Adrenal gland (tissue), 5 donors: ENCODE results near the gene SUMO2.

Source experiments
- CTCF ChIP-seq, 6 experiments: fragments of 450-650 bp in 4 of 6; fragments of 200-600 bp in 2 of 6; sonication (generic) in 1 of 6; IDR thresholded peaks; 1 replicate in 5 of 6; 2 replicates in 1 of 6; pipeline versions ENCODE4 v1.5.1 to v1.8.0; 2016 to 2021; ENCODE audit warnings: antibody characterized with exemption in 6 of 6, mild to moderate bottlenecking in 2 of 6, moderate library complexity in 1 of 6
- POLR2A ChIP-seq, 2 donors: fragments of 450-650 bp; IDR thresholded peaks; one replicate each; pipeline ENCODE4 v1.6.1; 2017; ENCODE audit warnings: antibody characterized with exemption in 2 of 2, mild to moderate bottlenecking in 2 of 2, moderate library complexity in 1 of 2
- donor health status: DM: no; HTN: no; CAD: no.

GRCh38 chr17:75205793-75206163 lies 23.0 kb upstream of the SUMO2 start:
- TF ChIP-seq POLR2A (IDR thresholded peaks at IDR 0.05) (no peak), CTCF (IDR thresholded peaks at IDR 0.05) (no peak)
